GM21529 (cell line): ENCODE data around the gene NTN4.
"Not testable (repeated sequence)": the region's sequence is repeated elsewhere in the genome, so short reads cannot be mapped to it uniquely, and the experiment has no call there.

Experiments
- ATAC-seq: cut with Tn5 transposase; IDR thresholded peaks from one replicate; pipeline ENCODE4 v1.9.1; 2021; ENCODE audit not compliant: unreplicated experiment

Gene NTN4

GRCh38 chr12:95756362-95756761 is 34.2 kb downstream of the NTN4 start:
- no peak for ATAC-seq

GRCh38 chr12:95755261-95755865 is 35.2 kb downstream of the NTN4 start:
- ATAC-seq: no peak

- not testable (repeated sequence) for ATAC-seq
These were observed 44.5 kb downstream of the NTN4 start for GRCh38 chr12:95746062-95746461.

GRCh38 chr12:95742586-95742985 is 48.0 kb downstream of the NTN4 start:
- no peak for ATAC-seq

GRCh38 chr12:95741635-95742034 is 48.9 kb downstream of the NTN4 start:
- no peak for ATAC-seq

- no peak for ATAC-seq
These were observed 49.8 kb downstream of the NTN4 start for GRCh38 chr12:95740751-95741150.

- no peak for ATAC-seq
These were observed 50.8 kb downstream of the NTN4 start for GRCh38 chr12:95739561-95740313.

GRCh38 chr12:95738024-95738611 is 52.4 kb downstream of the NTN4 start:
- no peak for ATAC-seq

- no peak for ATAC-seq
These were observed 53.9 kb downstream of the NTN4 start for GRCh38 chr12:95736631-95737030.

GRCh38 chr12:95735728-95736127 is 54.8 kb downstream of the NTN4 start:
- not testable (repeated sequence) for ATAC-seq

GRCh38 chr12:95733141-95733825 is 57.3 kb downstream of the NTN4 start:
- ATAC-seq: no peak

- ATAC-seq: peak; percentile 75
These were observed 59.0 kb downstream of the NTN4 start for GRCh38 chr12:95731519-95731958.

- ATAC-seq: no peak
These were observed 60.1 kb downstream of the NTN4 start for GRCh38 chr12:95730457-95730856.

GRCh38 chr12:95726903-95727302 is 63.7 kb downstream of the NTN4 start:
- no peak for ATAC-seq

GRCh38 chr12:95724767-95725166 is 65.8 kb downstream of the NTN4 start:
- no peak for ATAC-seq

- no peak for ATAC-seq
These were observed 66.7 kb downstream of the NTN4 start for GRCh38 chr12:95723693-95724384.

GRCh38 chr12:95721320-95721719 is 69.2 kb downstream of the NTN4 start:
- ATAC-seq: no peak

GRCh38 chr12:95720146-95720545 is 70.4 kb downstream of the NTN4 start:
- no peak for ATAC-seq

GRCh38 chr12:95718772-95719171 is 71.8 kb downstream of the NTN4 start:
- ATAC-seq: no peak

GRCh38 chr12:95718006-95718431 is 72.5 kb downstream of the NTN4 start:
- ATAC-seq: no peak

GRCh38 chr12:95717316-95717928 is 73.1 kb downstream of the NTN4 start:
- ATAC-seq: no peak
